HepG2 (cell line): ENCODE data around the gene NLRP5. TPM values are rescaled to one million over a fixed set of nuclear protein-coding genes. Genes with fewer than 3 reads are reported as not detected.

ENCODE experiments used
- ATAC-seq: fragments of 200-7000 bp; cut with Tn5 transposase; 3 replicates; pipeline ENCODE4 v1.9.1; 2020; ENCODE audit warnings: mild to moderate bottlenecking, moderate library complexity
- BruUV-seq: library from RNA; stranded (reverse); fragments of 400-500 nt; replicated peaks from 2 replicates; lab custom pipeline; 2021; lab: Mats Ljungman, UMichigan
- CTCF ChIA-PET: fragments of 300-600 bp; formaldehyde crosslinking; extraction: SDS; loops from one replicate; lab custom pipeline; 2021; ENCODE audit warnings: low total read pairs, inconsistent platforms, low intra/inter-chr PET ratio; lab: Yijun Ruan, JAX
- POLR2A ChIA-PET: fragments of 350-600 bp; sonication (Branson Sonifier 250); formaldehyde crosslinking; loops from one replicate; lab custom pipeline; 2020; ENCODE audit warnings: antibody characterized with exemption, inconsistent platforms; lab: Yijun Ruan, JAX
- DNase-seq: peaks from one replicate; pipeline ENCODE4 v3.0.0-alpha.2; 2015; ENCODE audit warnings: low spot score
- FAIRE-seq: peaks from 3 replicates; lab custom pipeline; 2011; peaks lifted over from hg19 to GRCh38; lab: Jason Lieb, UNC
- H2AFZ ChIP-seq: one replicate; pipeline ENCODE4 v1.6.1; 2011; ENCODE audit warnings: low read length, inconsistent platforms
- H3K27ac ChIP-seq: fragments of 300-600 bp; 3 replicates; pipeline ENCODE4 v1.8.0; 2011; ENCODE audit warnings: mixed run types, mild to moderate bottlenecking, mixed read lengths, low read length, inconsistent platforms; ENCODE audit not compliant: insufficient read depth; ENCODE audit errors: extremely low read length
- H3K27me3 ChIP-seq, 2 experiments: fragments of 200-600 bp in 1 of 2; 2 replicates in 1 of 2; 3 replicates in 1 of 2; pipeline versions ENCODE4 v1.6.0 to v1.8.0; 2011; ENCODE audit warnings: low read length in 2 of 2, mild to moderate bottlenecking in 2 of 2, moderate library complexity in 2 of 2, inconsistent platforms in 1 of 2; ENCODE audit not compliant: insufficient read depth in 2 of 2, control insufficient read depth in 1 of 2
- H3K36me3 ChIP-seq, 2 experiments: fragments of 200-600 bp in 1 of 2; replicated peaks in 1 of 2; 2 replicates in 1 of 2; 3 replicates in 1 of 2; pipeline versions ENCODE4 v1.5.1 to v1.8.0; 2011; ENCODE audit warnings: low read length in 2 of 2, inconsistent platforms in 1 of 2; ENCODE audit not compliant: insufficient read depth in 2 of 2, control insufficient read depth in 1 of 2
- H3K4me1 ChIP-seq: 2 replicates; pipeline ENCODE4 v1.5.1; 2012; ENCODE audit warnings: low read length, inconsistent platforms; ENCODE audit not compliant: insufficient read depth
- H3K4me2 ChIP-seq: 2 replicates; pipeline ENCODE4 v1.6.0; 2011; ENCODE audit warnings: low read depth, low read length, inconsistent platforms
- H3K4me3 ChIP-seq, 3 experiments: fragments of 200-600 bp in 1 of 3; sonication (generic), shearing (Covaris generic) in 1 of 3; replicated peaks in 1 of 3; 2 replicates each; pipeline ENCODE4 v1.5.1; 2011 to 2016; ENCODE audit warnings: low read length in 3 of 3, inconsistent platforms in 2 of 3, low read depth in 2 of 3, mild to moderate bottlenecking in 2 of 3, control low read depth in 1 of 3, mixed read lengths in 1 of 3; ENCODE audit not compliant: insufficient read depth in 1 of 3
- H3K79me2 ChIP-seq: one replicate; pipeline ENCODE4 v1.6.1; 2011; ENCODE audit warnings: low read length, inconsistent platforms; ENCODE audit not compliant: insufficient read depth
- H3K9ac ChIP-seq: 2 replicates; pipeline ENCODE4 v1.6.0; 2011; ENCODE audit warnings: mild to moderate bottlenecking, low read depth, low read length, inconsistent platforms; ENCODE audit not compliant: insufficient read depth
- H3K9me3 ChIP-seq: 2 replicates; pipeline ENCODE4 v1.5.1; 2012; ENCODE audit warnings: mild to moderate bottlenecking, low read length
- H4K20me1 ChIP-seq: 2 replicates; pipeline ENCODE4 v1.6.0; 2011; ENCODE audit warnings: inconsistent platforms, mild to moderate bottlenecking, low read length, moderate library complexity; ENCODE audit not compliant: insufficient read depth
- AGO2 ChIP-seq: fragments of 200-400 bp; formaldehyde crosslinking; optimal IDR thresholded peaks from 2 replicates; pipeline ENCODE3; 2017; ENCODE audit warnings: mild to moderate bottlenecking, low read depth, low read length, moderate library complexity
- MTA1 ChIP-seq: sonication (generic); formaldehyde crosslinking; IDR thresholded peaks from 2 replicates; pipeline ENCODE4 v1.4.0; 2020; ENCODE audit warnings: missing genetic modification reagents, mild to moderate bottlenecking, borderline replicate concordance
- ZNF280D ChIP-seq: sonication (generic); formaldehyde crosslinking; IDR thresholded peaks from 2 replicates; pipeline ENCODE4 v1.5.1; 2020; ENCODE audit warnings: mild to moderate bottlenecking, missing genetic modification reagents
- ZNF556 ChIP-seq: sonication (generic); formaldehyde crosslinking; IDR thresholded peaks from 2 replicates; pipeline ENCODE4 v1.4.0; 2020; ENCODE audit warnings: mild to moderate bottlenecking, missing genetic modification reagents, borderline replicate concordance
- ZNF572 ChIP-seq: sonication (generic); formaldehyde crosslinking; IDR thresholded peaks from 2 replicates; pipeline ENCODE4 v1.5.1; 2020; ENCODE audit warnings: mild to moderate bottlenecking, missing genetic modification reagents
- WGBS: methylation state at CpG from one replicate; pipeline ENCODE4 v1.1.6; 2017; ENCODE audit warnings: low lambda C conversion rate; 5-methylcytosine and 5-hydroxymethylcytosine counted together
- in situ Hi-C: cut with HindIII; loops from 2 replicates; pipeline ENCODE4 v1.10.0; 2017; ENCODE audit warnings: low pct_unique_long_range_greater_than_20kb; ENCODE audit not compliant: extremely low pct_ligation_motif_present
- intact Hi-C: fragments of 100-400 bp; cut with micrococcal nuclease; formaldehyde crosslinking; loops from one replicate; pipeline ENCODE4 v1.10.0; 2022; ENCODE audit not compliant: unreplicated experiment
- polyA plus RNA-seq, 8 experiments: library from polyadenylated mRNA; depleted of rRNA in 3 of 8; stranded (reverse) in 7 of 8; unstranded in 1 of 8; fragments of >200 nt; fragmentation: Illumina TruSeq in 4 of 8; extraction: Trizol in 4 of 8; gene quantifications; 2 replicates each; pipeline versions ENCODE4 v1.2.1 to v1.2.3, GENCODE V29; 2011 to 2016; ENCODE audit warnings: low read depth in 4 of 8, missing spikeins in 1 of 8, mixed read lengths in 1 of 8; ENCODE audit not compliant: insufficient read depth in 1 of 8
- total RNA-seq, 5 experiments: library from RNA; depleted of rRNA; stranded (reverse); fragments of >200 nt; fragmentation: Illumina TruSeq; extraction: Trizol; gene quantifications; 2 replicates each; pipeline ENCODE4 v1.2.3, GENCODE V29; 2016; ENCODE audit warnings: low read depth in 1 of 5

Gene NLRP5
- total and polyA plus RNA-seq, 2 of the 13 experiments (the other 11 are each of a cell fraction or from before 2014, with no cell fraction given), result not detected

DNA sequence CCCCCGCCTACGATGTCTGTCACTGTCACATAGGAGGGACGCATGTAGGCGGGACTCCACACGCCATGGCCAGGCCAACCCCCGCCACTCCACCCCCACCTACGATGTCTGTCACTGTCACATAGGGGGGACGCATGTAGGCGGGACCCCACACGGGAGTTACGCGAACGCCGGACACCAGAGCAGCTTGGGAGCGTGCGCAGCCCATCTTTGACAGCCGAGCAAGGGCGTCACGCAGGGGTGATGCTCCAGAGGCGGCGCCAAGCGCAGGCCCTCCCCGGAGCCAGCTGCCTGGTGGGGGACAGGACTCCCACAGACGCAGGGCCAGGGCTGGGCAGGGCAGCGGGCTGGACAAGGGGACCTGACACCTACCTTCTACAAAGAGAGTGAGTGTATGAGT lies 114.5 kb downstream of the NLRP5 start:
- H3K27me3 ChIP-seq, result no peaks in the 10 kb centered on the region; a peak in 1 of 5 replicates
- H3K36me3 ChIP-seq, result peaks cover 33 to 66% of the 10 kb centered on the region in 2 experiments
- no peak overlapping the region for H2AFZ ChIP-seq
- no peak overlapping the region for H3K4me3 ChIP-seq
- TSS peak; percentile 43 for BruUV-seq
- H3K4me1 ChIP-seq, result peaks cover 10% of the 10 kb centered on the region
- H3K9ac ChIP-seq, result no peak overlapping the region
- H3K79me2 ChIP-seq, result peaks cover 44% of the 10 kb centered on the region
- intact Hi-C loops (no loop called here), in situ Hi-C loops (no loop called here)
- FAIRE-seq (no peak), DNase-seq (no peak), ATAC-seq (no peak)
- WGBS, result 92% methylated on average over 20 of the region's 25 CpGs
- no peaks in the 10 kb centered on the region for H3K9me3 ChIP-seq
- peaks cover 41% of the 10 kb centered on the region for H4K20me1 ChIP-seq
- TF ChIP-seq ZNF572 (no peak), ZNF280D (CRISPR knock-in tag) (no peak), ZNF556 (CRISPR knock-in tag) (no peak), MTA1 (CRISPR knock-in tag) (no peak), AGO2 (peak; percentile 72)
- ChIA-PET POLR2A (interaction anchor here (0.6 kb wide), 1 partner anchor 786 kb away, joined by 3 read pairs; no protein-coding TSS in a partner anchor), CTCF (no interaction called here)
- H3K27ac ChIP-seq, result no peak overlapping the region
- H3K4me2 ChIP-seq, result no peak overlapping the region
